Right lobe of liver (tissue), 4 donors: Measurements from ENCODE around the gene RNASE8.
A peak's percentile ranks its signal among the peaks of the same experiment; 100 is the strongest.

Source experiments
- POLR2A ChIP-seq: fragments of 450-650 bp; IDR thresholded peaks from one replicate; pipeline ENCODE4 v1.6.1; 2017; ENCODE audit warnings: antibody characterized with exemption, mild to moderate bottlenecking
- TF ChIP-seq, protein P1 (sequence below), 4 donors: fragments of 200-600 bp in 3 of 4; fragments of 450-650 bp in 1 of 4; IDR thresholded peaks; one replicate each; pipeline versions ENCODE4 v1.5.1 to v1.8.0; 2016 to 2022; ENCODE audit warnings: antibody characterized with exemption in 4 of 4, mild to moderate bottlenecking in 2 of 4
- donor health status: DM: no; HTN: no; CAD: no.
- donor health status: DM: no; HTN: no; CAD: no.
- donor health status: DM: no; HTN: yes; CAD: no.

- TF ChIP-seq, protein P1, sequence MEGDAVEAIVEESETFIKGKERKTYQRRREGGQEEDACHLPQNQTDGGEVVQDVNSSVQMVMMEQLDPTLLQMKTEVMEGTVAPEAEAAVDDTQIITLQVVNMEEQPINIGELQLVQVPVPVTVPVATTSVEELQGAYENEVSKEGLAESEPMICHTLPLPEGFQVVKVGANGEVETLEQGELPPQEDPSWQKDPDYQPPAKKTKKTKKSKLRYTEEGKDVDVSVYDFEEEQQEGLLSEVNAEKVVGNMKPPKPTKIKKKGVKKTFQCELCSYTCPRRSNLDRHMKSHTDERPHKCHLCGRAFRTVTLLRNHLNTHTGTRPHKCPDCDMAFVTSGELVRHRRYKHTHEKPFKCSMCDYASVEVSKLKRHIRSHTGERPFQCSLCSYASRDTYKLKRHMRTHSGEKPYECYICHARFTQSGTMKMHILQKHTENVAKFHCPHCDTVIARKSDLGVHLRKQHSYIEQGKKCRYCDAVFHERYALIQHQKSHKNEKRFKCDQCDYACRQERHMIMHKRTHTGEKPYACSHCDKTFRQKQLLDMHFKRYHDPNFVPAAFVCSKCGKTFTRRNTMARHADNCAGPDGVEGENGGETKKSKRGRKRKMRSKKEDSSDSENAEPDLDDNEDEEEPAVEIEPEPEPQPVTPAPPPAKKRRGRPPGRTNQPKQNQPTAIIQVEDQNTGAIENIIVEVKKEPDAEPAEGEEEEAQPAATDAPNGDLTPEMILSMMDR (IDR thresholded peaks at IDR 0.05), result peak; percentile 54 to 68 (median 60)
- TF ChIP-seq POLR2A, result no peak
Measured at GRCh38 chr14:21068521-21069387, 11.1 kb downstream of the RNASE8 start.
